ENCODE data around the gene LINGO4.

The LINGO4 gene

GRCh38 chr1:151823175-151823574 is 18.0 kb upstream of the LINGO4 start:
- CTCF ChIA-PET: interaction anchor here (1.2 to 2.6 kb wide), 2 partner anchors 13 to 18 kb away, joined by 3 to 16 read pairs; no protein-coding TSS in a partner anchor
- POLR2A ChIA-PET: no interaction called here

GRCh38 chr1:151822404-151822803 is 17.2 kb upstream of the LINGO4 start:
- ChIA-PET CTCF (interaction anchor here (0.8 to 2.7 kb wide), 4 partner anchors 11 to 22 kb away, joined by 3 to 18 read pairs (median 10); partner anchors contain the start of gene RORC), POLR2A (interaction anchor here (0.5 kb wide), 1 partner anchor 1773 kb away, joined by 3 read pairs; no protein-coding TSS in a partner anchor)
- DNase-seq: peak in 2 of 3 donors; percentile 46 to 54
- Histone ChIP-seq H3K27ac (ENCODE audit: insufficient read depth in 1 of 2, low read depth in 1 of 2, low read length in 2 of 2, poor library complexity in 1 of 2, severe bottlenecking in 2 of 2) (no peak overlapping the region), H3K4me3 (ENCODE audit: control insufficient read depth in 1 of 7, extremely low read depth in 1 of 7, insufficient read depth in 4 of 7, low read depth in 2 of 7, low read length in 6 of 7) (no peak overlapping the region), H3K4me1 (ENCODE audit: control extremely low read depth in 1 of 4, control insufficient read depth in 4 of 4, insufficient read depth in 4 of 4, low read length in 3 of 4) (peaks cover 6 to 54% (median 42%) of the 10 kb centered on the region in 4 experiments), H3K27me3 (replicated peaks in 2 of 5; ENCODE audit: control insufficient read depth in 4 of 5, insufficient read depth in 5 of 5, low read length in 4 of 5) (no peaks in the 10 kb centered on the region), H3K9me3 (ENCODE audit: control extremely low read depth in 1 of 5, control insufficient read depth in 4 of 5, insufficient read depth in 2 of 5, low read depth in 1 of 5, low read length in 4 of 5) (no peaks in the 10 kb centered on the region), H3K36me3 (ENCODE audit: control insufficient read depth in 4 of 4, insufficient read depth in 4 of 4, low read length in 3 of 4) (no peaks in the 10 kb centered on the region)
- WGBS (ENCODE audit: insufficient coverage): 50% methylated on average over 5 of the region's 7 CpGs

More at GRCh38 chr1:151823175-151823574, 18.0 kb upstream of the LINGO4 start:
- no peak for DNase-seq
- H3K9me3 ChIP-seq (ENCODE audit: control extremely low read depth in 1 of 5, control insufficient read depth in 4 of 5, insufficient read depth in 2 of 5, low read depth in 1 of 5, low read length in 4 of 5): no peaks in the 10 kb centered on the region
- peaks cover 7 to 59% (median 44%) of the 10 kb centered on the region in 4 experiments for H3K4me1 ChIP-seq (ENCODE audit: control extremely low read depth in 1 of 4, control insufficient read depth in 4 of 4, insufficient read depth in 4 of 4, low read length in 3 of 4)
- H3K27ac ChIP-seq (ENCODE audit: insufficient read depth in 1 of 2, low read depth in 1 of 2, low read length in 2 of 2, poor library complexity in 1 of 2, severe bottlenecking in 2 of 2): no peak overlapping the region
- no peaks in the 10 kb centered on the region for H3K27me3 ChIP-seq (replicated peaks in 2 of 5; ENCODE audit: control insufficient read depth in 4 of 5, insufficient read depth in 5 of 5, low read length in 4 of 5)
- WGBS (ENCODE audit: insufficient coverage): 83% methylated on average over 7 of the region's 8 CpGs
- H3K4me3 ChIP-seq (ENCODE audit: control insufficient read depth in 1 of 7, extremely low read depth in 1 of 7, insufficient read depth in 4 of 7, low read depth in 2 of 7, low read length in 6 of 7): no peak overlapping the region
- H3K36me3 ChIP-seq (ENCODE audit: control insufficient read depth in 4 of 4, insufficient read depth in 4 of 4, low read length in 3 of 4): no peaks in the 10 kb centered on the region

GRCh38 chr1:151820940-151821339 is 15.7 kb upstream of the LINGO4 start:
- ChIA-PET CTCF (interaction anchor here (1.1 to 2.7 kb wide), 5 partner anchors 9 to 54 kb away, joined by 3 to 18 read pairs (median 4); partner anchors contain the start of gene RORC), POLR2A (interaction anchor here (0.6 to 1.5 kb wide), 3 partner anchors 14 to 58 kb away, joined by 3 to 4 read pairs (median 4); partner anchors contain the start of gene MRPL9)
- peak; percentile 46 to 80 (median 78) for DNase-seq
- Histone ChIP-seq H3K4me3 (ENCODE audit: control insufficient read depth in 1 of 7, extremely low read depth in 1 of 7, insufficient read depth in 4 of 7, low read depth in 2 of 7, low read length in 6 of 7) (peak overlapping the region in 1 of 7 experiments; percentile 12), H3K4me1 (ENCODE audit: control extremely low read depth in 1 of 4, control insufficient read depth in 4 of 4, insufficient read depth in 4 of 4, low read length in 3 of 4) (peaks cover 6 to 58% (median 46%) of the 10 kb centered on the region in 4 experiments), H3K27me3 (replicated peaks in 2 of 5; ENCODE audit: control insufficient read depth in 4 of 5, insufficient read depth in 5 of 5, low read length in 4 of 5) (no peaks in the 10 kb centered on the region), H3K36me3 (ENCODE audit: control insufficient read depth in 4 of 4, insufficient read depth in 4 of 4, low read length in 3 of 4) (no peaks in the 10 kb centered on the region), H3K9me3 (ENCODE audit: control extremely low read depth in 1 of 5, control insufficient read depth in 4 of 5, insufficient read depth in 2 of 5, low read depth in 1 of 5, low read length in 4 of 5) (no peaks in the 10 kb centered on the region), H3K27ac (ENCODE audit: insufficient read depth in 1 of 2, low read depth in 1 of 2, low read length in 2 of 2, poor library complexity in 1 of 2, severe bottlenecking in 2 of 2) (no peak overlapping the region)
- 0% methylated on average over 2 of the region's 2 CpGs for WGBS (ENCODE audit: insufficient coverage)

- no peak overlapping the region for H3K4me3 ChIP-seq (ENCODE audit: control insufficient read depth in 1 of 7, extremely low read depth in 1 of 7, insufficient read depth in 4 of 7, low read depth in 2 of 7, low read length in 6 of 7)
- H3K27me3 ChIP-seq (replicated peaks in 2 of 5; ENCODE audit: control insufficient read depth in 4 of 5, insufficient read depth in 5 of 5, low read length in 4 of 5): no peaks in the 10 kb centered on the region
- DNase-seq: no peak
- CTCF ChIA-PET: interaction anchor here (1.1 to 2.7 kb wide), 5 partner anchors 8 to 54 kb away, joined by 3 to 18 read pairs (median 4); partner anchors contain the start of gene RORC
- H3K4me1 ChIP-seq (ENCODE audit: control extremely low read depth in 1 of 4, control insufficient read depth in 4 of 4, insufficient read depth in 4 of 4, low read length in 3 of 4): peaks cover 8 to 59% (median 51%) of the 10 kb centered on the region in 4 experiments
- H3K9me3 ChIP-seq (ENCODE audit: control extremely low read depth in 1 of 5, control insufficient read depth in 4 of 5, insufficient read depth in 2 of 5, low read depth in 1 of 5, low read length in 4 of 5): no peaks in the 10 kb centered on the region
- 88% methylated on average over 4 of the region's 7 CpGs for WGBS (ENCODE audit: insufficient coverage)
- no peaks in the 10 kb centered on the region for H3K36me3 ChIP-seq (ENCODE audit: control insufficient read depth in 4 of 4, insufficient read depth in 4 of 4, low read length in 3 of 4)
- POLR2A ChIA-PET: interaction anchor here (1.5 kb wide), 1 partner anchor 13 kb away, joined by 4 read pairs; no protein-coding TSS in a partner anchor
- no peak overlapping the region for H3K27ac ChIP-seq (ENCODE audit: insufficient read depth in 1 of 2, low read depth in 1 of 2, low read length in 2 of 2, poor library complexity in 1 of 2, severe bottlenecking in 2 of 2)
Measured at GRCh38 chr1:151819976-151820623, 14.9 kb upstream of the LINGO4 start.

GRCh38 chr1:151819227-151819835 is 14.1 kb upstream of the LINGO4 start:
- peaks cover 8 to 54% (median 50%) of the 10 kb centered on the region in 4 experiments for H3K4me1 ChIP-seq (ENCODE audit: control extremely low read depth in 1 of 4, control insufficient read depth in 4 of 4, insufficient read depth in 4 of 4, low read length in 3 of 4)
- H3K4me3 ChIP-seq (ENCODE audit: control insufficient read depth in 1 of 7, extremely low read depth in 1 of 7, insufficient read depth in 4 of 7, low read depth in 2 of 7, low read length in 6 of 7): no peak overlapping the region
- H3K27me3 ChIP-seq (replicated peaks in 2 of 5; ENCODE audit: control insufficient read depth in 4 of 5, insufficient read depth in 5 of 5, low read length in 4 of 5): no peaks in the 10 kb centered on the region
- H3K36me3 ChIP-seq (ENCODE audit: control insufficient read depth in 4 of 4, insufficient read depth in 4 of 4, low read length in 3 of 4): no peaks in the 10 kb centered on the region
- no peaks in the 10 kb centered on the region for H3K9me3 ChIP-seq (ENCODE audit: control extremely low read depth in 1 of 5, control insufficient read depth in 4 of 5, insufficient read depth in 2 of 5, low read depth in 1 of 5, low read length in 4 of 5)
- 95% methylated on average over 10 of the region's 12 CpGs for WGBS (ENCODE audit: insufficient coverage)
- no peak for DNase-seq
- H3K27ac ChIP-seq (ENCODE audit: insufficient read depth in 1 of 2, low read depth in 1 of 2, low read length in 2 of 2, poor library complexity in 1 of 2, severe bottlenecking in 2 of 2): no peak overlapping the region
- ChIA-PET POLR2A (interaction anchor here (1.5 kb wide), 1 partner anchor 13 kb away, joined by 4 read pairs; no protein-coding TSS in a partner anchor), CTCF (interaction anchor here (1.1 to 1.3 kb wide), 2 partner anchors 8 to 11 kb away, joined by 4 to 5 read pairs; no protein-coding TSS in a partner anchor)

GRCh38 chr1:151817353-151817730 is 12.1 kb upstream of the LINGO4 start:
- peak in 2 of 3 donors; percentile 53 to 64 for DNase-seq
- no peak overlapping the region for H3K27ac ChIP-seq (ENCODE audit: insufficient read depth in 1 of 2, low read depth in 1 of 2, low read length in 2 of 2, poor library complexity in 1 of 2, severe bottlenecking in 2 of 2)
- H3K36me3 ChIP-seq (ENCODE audit: control insufficient read depth in 4 of 4, insufficient read depth in 4 of 4, low read length in 3 of 4): no peaks in the 10 kb centered on the region
- H3K4me3 ChIP-seq (ENCODE audit: control insufficient read depth in 1 of 7, extremely low read depth in 1 of 7, insufficient read depth in 4 of 7, low read depth in 2 of 7, low read length in 6 of 7): no peak overlapping the region
- POLR2A ChIA-PET: interaction anchor here (0.7 kb wide), 1 partner anchor 54 kb away, joined by 3 read pairs; the partner anchor contains the start of gene MRPL9
- H3K4me1 ChIP-seq (ENCODE audit: control extremely low read depth in 1 of 4, control insufficient read depth in 4 of 4, insufficient read depth in 4 of 4, low read length in 3 of 4): peaks cover 8 to 51% (median 49%) of the 10 kb centered on the region in 4 experiments
- H3K27me3 ChIP-seq (replicated peaks in 2 of 5; ENCODE audit: control insufficient read depth in 4 of 5, insufficient read depth in 5 of 5, low read length in 4 of 5): no peaks in the 10 kb centered on the region
- 64% methylated on average over 6 of the region's 7 CpGs for WGBS (ENCODE audit: insufficient coverage)
- no peaks in the 10 kb centered on the region for H3K9me3 ChIP-seq (ENCODE audit: control extremely low read depth in 1 of 5, control insufficient read depth in 4 of 5, insufficient read depth in 2 of 5, low read depth in 1 of 5, low read length in 4 of 5)
- CTCF ChIA-PET: interaction anchor here (0.6 to 3.0 kb wide), 4 partner anchors 14 to 288 kb away, joined by 3 to 8 read pairs (median 3); no protein-coding TSS in a partner anchor

Data from common myeloid progenitor, CD34-positive (primary cell).